ENCODE measurements around the gene NRF1. TPM values are rescaled to one million over a fixed set of nuclear protein-coding genes. Genes with fewer than 3 reads are reported as not detected.
A peak's percentile ranks its signal among the peaks of the same experiment; 100 is the strongest.

The NRF1 gene
- total RNA-seq, 2 donors from 2014 or later: 22.9 to 26.4 TPM

DNA sequence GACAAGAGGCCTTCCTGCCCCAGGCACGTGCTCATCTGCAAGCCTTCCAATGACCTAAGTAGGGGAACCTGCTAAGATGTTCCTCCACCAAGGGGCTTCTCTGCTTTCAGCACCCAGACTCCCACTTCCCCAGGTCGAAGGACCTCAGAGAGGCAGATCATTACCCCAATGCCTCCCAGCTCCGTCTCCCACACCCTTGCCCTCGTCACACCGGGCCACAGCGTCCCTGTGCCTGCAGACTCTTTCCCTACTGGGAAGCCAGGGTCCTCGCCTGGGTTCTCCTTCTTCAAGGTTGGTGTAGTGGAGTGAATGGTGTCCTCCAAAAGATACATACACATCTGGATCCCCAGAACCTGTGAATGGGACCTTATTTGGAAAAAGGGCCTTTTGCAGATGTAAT, 189.4 kb downstream of the NRF1 start:
- whole genome bisulfite sequencing, 2 experiments (ENCODE audit: insufficient coverage in 1 of 2, insufficient read length in 1 of 2): 89 to 92% methylated on average over 5 to 7 of the region's 7 CpGs
- no peak overlapping the region for H3K9ac ChIP-seq (ENCODE audit: extremely low read depth, low read length, poor library complexity, severe bottlenecking)
- H3K4me3 ChIP-seq (ENCODE audit: low read length): no peak overlapping the region
- Mint-ChIP-seq H3K27ac (no peak overlapping the region), H3K4me1 (no peaks in the 10 kb centered on the region), H3K27me3 (ENCODE audit: insufficient read depth) (peaks cover 6% of the 10 kb centered on the region), H3K9me3 (no peaks in the 10 kb centered on the region), H3K4me3 (no peak overlapping the region), H3K36me3 (ENCODE audit: low read depth) (no peaks in the 10 kb centered on the region)
- no peaks in the 10 kb centered on the region for H3K36me3 ChIP-seq (ENCODE audit: control insufficient read depth, insufficient read depth, low read length)
- no peaks in the 10 kb centered on the region for H3K4me1 ChIP-seq (ENCODE audit: control insufficient read depth, insufficient read depth, low read length)
- H3K9me3 ChIP-seq (ENCODE audit: control insufficient read depth, low read length): no peaks in the 10 kb centered on the region
- TF ChIP-seq, protein P1, sequence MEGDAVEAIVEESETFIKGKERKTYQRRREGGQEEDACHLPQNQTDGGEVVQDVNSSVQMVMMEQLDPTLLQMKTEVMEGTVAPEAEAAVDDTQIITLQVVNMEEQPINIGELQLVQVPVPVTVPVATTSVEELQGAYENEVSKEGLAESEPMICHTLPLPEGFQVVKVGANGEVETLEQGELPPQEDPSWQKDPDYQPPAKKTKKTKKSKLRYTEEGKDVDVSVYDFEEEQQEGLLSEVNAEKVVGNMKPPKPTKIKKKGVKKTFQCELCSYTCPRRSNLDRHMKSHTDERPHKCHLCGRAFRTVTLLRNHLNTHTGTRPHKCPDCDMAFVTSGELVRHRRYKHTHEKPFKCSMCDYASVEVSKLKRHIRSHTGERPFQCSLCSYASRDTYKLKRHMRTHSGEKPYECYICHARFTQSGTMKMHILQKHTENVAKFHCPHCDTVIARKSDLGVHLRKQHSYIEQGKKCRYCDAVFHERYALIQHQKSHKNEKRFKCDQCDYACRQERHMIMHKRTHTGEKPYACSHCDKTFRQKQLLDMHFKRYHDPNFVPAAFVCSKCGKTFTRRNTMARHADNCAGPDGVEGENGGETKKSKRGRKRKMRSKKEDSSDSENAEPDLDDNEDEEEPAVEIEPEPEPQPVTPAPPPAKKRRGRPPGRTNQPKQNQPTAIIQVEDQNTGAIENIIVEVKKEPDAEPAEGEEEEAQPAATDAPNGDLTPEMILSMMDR (conservative IDR thresholded peaks at IDR 0.05): no peak
- H3K27me3 ChIP-seq (ENCODE audit: control insufficient read depth, insufficient read depth, low read length, poor library complexity, severe bottlenecking): no peaks in the 10 kb centered on the region
- DNase-seq: peak; percentile 40
- no peak overlapping the region for H3K27ac ChIP-seq (ENCODE audit: low read depth, low read length)

DNA sequence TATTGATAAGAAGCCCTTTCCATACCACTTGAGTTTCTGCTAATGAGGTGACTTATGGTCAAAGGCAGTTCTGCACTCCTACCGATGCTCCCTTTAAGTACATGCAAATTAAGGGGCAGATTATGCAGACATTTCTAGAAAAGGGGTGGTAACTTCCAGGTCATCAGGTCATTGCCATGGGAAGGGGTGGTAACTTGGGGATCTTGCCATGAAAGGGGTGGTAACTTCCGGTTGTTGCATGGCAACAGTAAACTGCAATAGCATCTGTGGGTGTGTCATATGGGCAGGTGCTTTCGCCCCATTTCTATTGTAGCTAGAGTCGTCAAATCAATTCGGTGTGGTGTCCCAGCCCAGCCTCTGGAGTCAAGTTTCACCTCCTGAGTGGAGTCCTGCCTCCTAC, 190.4 kb downstream of the NRF1 start:
- Histone ChIP-seq H3K4me3 (ENCODE audit: low read length) (no peak overlapping the region), H3K36me3 (ENCODE audit: control insufficient read depth, insufficient read depth, low read length) (no peaks in the 10 kb centered on the region), H3K27ac (ENCODE audit: low read depth, low read length) (no peak overlapping the region), H3K4me1 (ENCODE audit: control insufficient read depth, insufficient read depth, low read length) (no peaks in the 10 kb centered on the region), H3K27me3 (ENCODE audit: control insufficient read depth, insufficient read depth, low read length, poor library complexity, severe bottlenecking) (no peaks in the 10 kb centered on the region), H3K9ac (ENCODE audit: extremely low read depth, low read length, poor library complexity, severe bottlenecking) (no peak overlapping the region), H3K9me3 (ENCODE audit: control insufficient read depth, low read length) (no peaks in the 10 kb centered on the region)
- peaks cover 6% of the 10 kb centered on the region for H3K27me3 Mint-ChIP-seq (ENCODE audit: insufficient read depth)
- no peak overlapping the region for H3K4me3 Mint-ChIP-seq
- H3K9me3 Mint-ChIP-seq: no peaks in the 10 kb centered on the region
- peak; percentile 72 for DNase-seq
- TF ChIP-seq, protein P1 (conservative IDR thresholded peaks at IDR 0.05): no peak
- no peak overlapping the region for H3K27ac Mint-ChIP-seq
- WGBS, 2 experiments (ENCODE audit: insufficient coverage in 1 of 2, insufficient read length in 1 of 2): 77 to 78% methylated on average over 5 of the region's 5 CpGs
- H3K4me1 Mint-ChIP-seq: no peaks in the 10 kb centered on the region
- H3K36me3 Mint-ChIP-seq (ENCODE audit: low read depth): no peaks in the 10 kb centered on the region

DNA sequence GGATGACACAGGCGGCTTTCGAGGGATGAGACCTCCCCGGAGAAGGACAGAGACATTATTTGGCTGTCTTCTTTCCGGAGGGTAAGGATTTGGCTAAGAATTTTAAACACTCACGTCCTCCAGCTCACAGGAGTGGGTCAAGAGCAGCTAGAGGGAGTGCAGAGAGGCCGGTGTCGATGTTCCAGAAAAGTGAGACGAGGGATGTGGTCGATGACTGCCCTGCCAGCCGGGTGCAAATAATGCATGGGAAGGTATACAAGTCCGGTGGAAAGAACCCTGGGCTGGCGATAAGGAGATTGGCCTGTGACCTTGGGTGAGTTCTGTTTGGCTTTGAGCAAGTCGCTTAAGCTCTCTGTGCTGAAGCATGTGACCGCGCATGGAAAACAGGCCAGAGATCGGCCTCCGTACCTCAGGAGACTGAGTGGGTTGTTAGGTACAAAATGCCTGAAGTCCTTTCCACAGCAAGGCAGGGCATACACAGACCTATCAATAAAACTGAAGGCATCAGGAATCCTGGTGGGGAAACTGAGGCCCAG, 192.1 kb downstream of the NRF1 start:
- Histone ChIP-seq H3K27ac (ENCODE audit: low read depth, low read length) (no peak overlapping the region), H3K36me3 (ENCODE audit: control insufficient read depth, insufficient read depth, low read length) (no peaks in the 10 kb centered on the region), H3K27me3 (ENCODE audit: control insufficient read depth, insufficient read depth, low read length, poor library complexity, severe bottlenecking) (no peaks in the 10 kb centered on the region), H3K4me1 (ENCODE audit: control insufficient read depth, insufficient read depth, low read length) (no peaks in the 10 kb centered on the region), H3K4me3 (ENCODE audit: low read length) (no peak overlapping the region), H3K9me3 (ENCODE audit: control insufficient read depth, low read length) (no peaks in the 10 kb centered on the region), H3K9ac (ENCODE audit: extremely low read depth, low read length, poor library complexity, severe bottlenecking) (no peak overlapping the region)
- Mint-ChIP-seq H3K4me1 (no peaks in the 10 kb centered on the region), H3K4me3 (no peak overlapping the region), H3K27ac (no peak overlapping the region), H3K27me3 (ENCODE audit: insufficient read depth) (peaks cover 6% of the 10 kb centered on the region), H3K36me3 (ENCODE audit: low read depth) (no peaks in the 10 kb centered on the region), H3K9me3 (no peaks in the 10 kb centered on the region)
- WGBS, 2 experiments (ENCODE audit: insufficient coverage in 1 of 2, insufficient read length in 1 of 2): 89 to 92% methylated on average over 11 to 17 of the region's 17 CpGs
- TF ChIP-seq, protein P1 (conservative IDR thresholded peaks at IDR 0.05): no peak
- peak; percentile 37 for DNase-seq

Measured in endodermal cell (in vitro differentiated cells).